ENCODE measurements around the gene MAPKAPK2.

DNA sequence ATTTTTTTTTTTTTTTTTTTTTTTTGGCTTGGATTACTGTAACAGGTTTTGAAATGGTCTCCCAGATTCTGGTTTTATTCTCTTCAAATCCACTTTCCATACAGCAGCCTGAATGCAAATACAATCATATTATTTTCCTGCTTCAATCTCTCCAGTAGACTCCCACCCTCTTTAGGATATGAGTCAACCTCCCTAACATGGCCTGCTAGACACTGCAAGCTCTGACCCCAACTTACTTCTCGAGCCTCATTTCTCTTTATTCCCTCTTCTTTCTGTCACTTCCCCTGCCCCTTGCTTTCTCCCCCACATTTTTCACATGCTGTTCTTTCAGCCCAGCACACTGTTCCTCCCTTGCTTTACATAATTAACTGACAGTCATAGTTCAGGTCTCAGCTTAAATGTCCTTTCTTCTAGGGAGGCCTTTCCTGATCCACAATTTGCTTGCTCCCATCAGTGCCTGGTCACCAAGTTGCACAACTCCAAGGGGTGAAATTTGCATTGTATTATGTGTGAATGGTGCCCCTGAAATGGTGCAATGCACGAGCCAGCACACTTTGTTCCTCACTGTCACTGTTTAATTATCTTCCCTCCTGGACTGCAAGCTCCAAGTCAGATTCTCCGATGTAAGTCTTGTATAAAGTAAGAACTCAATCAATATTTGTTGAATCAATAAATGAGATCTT, 63.8 kb downstream of the MAPKAPK2 start:
- TF ChIP-seq, protein P1, sequence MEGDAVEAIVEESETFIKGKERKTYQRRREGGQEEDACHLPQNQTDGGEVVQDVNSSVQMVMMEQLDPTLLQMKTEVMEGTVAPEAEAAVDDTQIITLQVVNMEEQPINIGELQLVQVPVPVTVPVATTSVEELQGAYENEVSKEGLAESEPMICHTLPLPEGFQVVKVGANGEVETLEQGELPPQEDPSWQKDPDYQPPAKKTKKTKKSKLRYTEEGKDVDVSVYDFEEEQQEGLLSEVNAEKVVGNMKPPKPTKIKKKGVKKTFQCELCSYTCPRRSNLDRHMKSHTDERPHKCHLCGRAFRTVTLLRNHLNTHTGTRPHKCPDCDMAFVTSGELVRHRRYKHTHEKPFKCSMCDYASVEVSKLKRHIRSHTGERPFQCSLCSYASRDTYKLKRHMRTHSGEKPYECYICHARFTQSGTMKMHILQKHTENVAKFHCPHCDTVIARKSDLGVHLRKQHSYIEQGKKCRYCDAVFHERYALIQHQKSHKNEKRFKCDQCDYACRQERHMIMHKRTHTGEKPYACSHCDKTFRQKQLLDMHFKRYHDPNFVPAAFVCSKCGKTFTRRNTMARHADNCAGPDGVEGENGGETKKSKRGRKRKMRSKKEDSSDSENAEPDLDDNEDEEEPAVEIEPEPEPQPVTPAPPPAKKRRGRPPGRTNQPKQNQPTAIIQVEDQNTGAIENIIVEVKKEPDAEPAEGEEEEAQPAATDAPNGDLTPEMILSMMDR (IDR thresholded peaks at IDR 0.05): no peak
- TF ChIP-seq POLR2A (IDR thresholded peaks at IDR 0.05; ENCODE audit: low read depth): no peak
